Measurements from ENCODE around the gene GALNT10. TPM values are rescaled to one million over a fixed set of nuclear protein-coding genes. Genes with fewer than 3 reads are reported as not detected.

Gene GALNT10
- total RNA-seq, 1 donor from 2014 or later, result 20.6 TPM

- no peaks in the 10 kb centered on the region for H3K9me3 Mint-ChIP-seq (ENCODE audit: low read depth)
- H3K27ac Mint-ChIP-seq, result no peak overlapping the region
- DNase-seq (ENCODE audit: low spot score, unreplicated experiment), result no peak
- no peak for TF ChIP-seq CTCF (IDR thresholded peaks at IDR 0.05; ENCODE audit: unreplicated experiment)
- no peaks in the 10 kb centered on the region for H3K36me3 Mint-ChIP-seq (ENCODE audit: insufficient read depth)
- H3K4me1 Mint-ChIP-seq (ENCODE audit: low read depth), result peaks cover 14% of the 10 kb centered on the region
- H3K27me3 Mint-ChIP-seq, result no peaks in the 10 kb centered on the region
- H3K4me3 Mint-ChIP-seq (ENCODE audit: low read depth), result no peak overlapping the region
These were observed 176.6 kb downstream of the GALNT10 start for GRCh38 chr5:154367101-154367500.

GRCh38 chr5:154368041-154368800 is 177.7 kb downstream of the GALNT10 start:
- DNase-seq (ENCODE audit: low spot score, unreplicated experiment), result no peak
- H3K4me3 Mint-ChIP-seq (ENCODE audit: low read depth), result no peak overlapping the region
- no peaks in the 10 kb centered on the region for H3K36me3 Mint-ChIP-seq (ENCODE audit: insufficient read depth)
- H3K9me3 Mint-ChIP-seq (ENCODE audit: low read depth), result no peaks in the 10 kb centered on the region
- no peak for TF ChIP-seq CTCF (IDR thresholded peaks at IDR 0.05; ENCODE audit: unreplicated experiment)
- H3K4me1 Mint-ChIP-seq (ENCODE audit: low read depth), result peaks cover 14% of the 10 kb centered on the region
- H3K27me3 Mint-ChIP-seq, result no peaks in the 10 kb centered on the region
- no peak overlapping the region for H3K27ac Mint-ChIP-seq

GRCh38 chr5:154369682-154370081 is 179.1 kb downstream of the GALNT10 start:
- Mint-ChIP-seq H3K4me1 (ENCODE audit: low read depth) (peaks cover 11% of the 10 kb centered on the region), H3K27ac (no peak overlapping the region), H3K9me3 (ENCODE audit: low read depth) (no peaks in the 10 kb centered on the region), H3K4me3 (ENCODE audit: low read depth) (no peak overlapping the region), H3K27me3 (no peaks in the 10 kb centered on the region), H3K36me3 (ENCODE audit: insufficient read depth) (no peaks in the 10 kb centered on the region)
- no peak for DNase-seq (ENCODE audit: low spot score, unreplicated experiment)
- no peak for TF ChIP-seq CTCF (IDR thresholded peaks at IDR 0.05; ENCODE audit: unreplicated experiment)

- no peak for DNase-seq (ENCODE audit: low spot score, unreplicated experiment)
- Mint-ChIP-seq H3K27me3 (no peaks in the 10 kb centered on the region), H3K27ac (no peak overlapping the region), H3K9me3 (ENCODE audit: low read depth) (no peaks in the 10 kb centered on the region), H3K4me3 (ENCODE audit: low read depth) (no peak overlapping the region), H3K4me1 (ENCODE audit: low read depth) (peaks cover 7% of the 10 kb centered on the region), H3K36me3 (ENCODE audit: insufficient read depth) (no peaks in the 10 kb centered on the region)
- TF ChIP-seq CTCF (IDR thresholded peaks at IDR 0.05; ENCODE audit: unreplicated experiment), result no peak
These were observed 179.6 kb downstream of the GALNT10 start for GRCh38 chr5:154370119-154370518.

GRCh38 chr5:154370813-154371212 is 180.3 kb downstream of the GALNT10 start:
- Mint-ChIP-seq H3K36me3 (ENCODE audit: insufficient read depth) (no peaks in the 10 kb centered on the region), H3K4me1 (ENCODE audit: low read depth) (peaks cover under 1% of the 10 kb centered on the region), H3K27ac (no peak overlapping the region), H3K27me3 (no peaks in the 10 kb centered on the region), H3K9me3 (ENCODE audit: low read depth) (no peaks in the 10 kb centered on the region), H3K4me3 (ENCODE audit: low read depth) (no peak overlapping the region)
- TF ChIP-seq CTCF (IDR thresholded peaks at IDR 0.05; ENCODE audit: unreplicated experiment), result no peak
- DNase-seq (ENCODE audit: low spot score, unreplicated experiment), result no peak

Measured in progenitor cell of endocrine pancreas (in vitro differentiated cells).